Right atrium auricular region (tissue), 2 donors: ENCODE measurements around the gene GUCD1. TPM values are rescaled to one million over a fixed set of nuclear protein-coding genes. Genes with fewer than 3 reads are reported as not detected.

Experiments
- DNase-seq: peaks from one replicate; pipeline ENCODE4 v3.0.0-alpha.2; 2019; ENCODE audit warnings: low spot score
- H3K27ac ChIP-seq, 2 donors: fragments of 200-600 bp; sonication (generic); 1 replicate in 1 of 2; 2 replicates in 1 of 2; pipeline ENCODE4 v1.5.1; 2016 to 2019
- H3K27me3 ChIP-seq, 2 donors: fragments of 200-600 bp; sonication (generic); one replicate each; pipeline versions ENCODE4 v1.5.1 to v1.6.0; 2017 to 2019
- H3K36me3 ChIP-seq: fragments of 200-600 bp; sonication (generic); one replicate; pipeline ENCODE4 v1.5.1; 2016
- H3K4me1 ChIP-seq, 2 donors: fragments of 200-600 bp; sonication (generic); one replicate each; pipeline versions ENCODE4 v1.5.1 to v1.6.0; 2017 to 2019
- H3K4me3 ChIP-seq, 2 donors: fragments of 200-600 bp; sonication (generic); 1 replicate in 1 of 2; 2 replicates in 1 of 2; pipeline ENCODE4 v1.5.1; 2017 to 2019; ENCODE audit warnings: mild to moderate bottlenecking in 1 of 2, moderate library complexity in 1 of 2
- H3K9me3 ChIP-seq, 2 donors: fragments of 200-600 bp; sonication (generic); one replicate each; pipeline ENCODE4 v1.5.1; 2019
- total RNA-seq, 2 donors: library from RNA; depleted of rRNA; stranded (reverse); fragments of >200 nt; gene quantifications; one replicate each; pipeline ENCODE4 v1.1.0, GENCODE V29; 2016
- TF ChIP-seq, protein P1 (sequence below), 2 donors: fragments of 200-600 bp; sonication (generic); IDR thresholded peaks; one replicate each; pipeline ENCODE4 v1.5.1; 2019; ENCODE audit warnings: antibody characterized with exemption in 2 of 2

Gene GUCD1
- total RNA-seq, 2 donors from 2014 or later = 132 to 147 TPM

GRCh38 chr22:24506802-24507438, 48.0 kb downstream of the GUCD1 start:
- no peak overlapping the region for H3K4me3 ChIP-seq
- no peaks in the 10 kb centered on the region for H3K36me3 ChIP-seq
- no peaks in the 10 kb centered on the region for H3K9me3 ChIP-seq
- TF ChIP-seq, protein P1, sequence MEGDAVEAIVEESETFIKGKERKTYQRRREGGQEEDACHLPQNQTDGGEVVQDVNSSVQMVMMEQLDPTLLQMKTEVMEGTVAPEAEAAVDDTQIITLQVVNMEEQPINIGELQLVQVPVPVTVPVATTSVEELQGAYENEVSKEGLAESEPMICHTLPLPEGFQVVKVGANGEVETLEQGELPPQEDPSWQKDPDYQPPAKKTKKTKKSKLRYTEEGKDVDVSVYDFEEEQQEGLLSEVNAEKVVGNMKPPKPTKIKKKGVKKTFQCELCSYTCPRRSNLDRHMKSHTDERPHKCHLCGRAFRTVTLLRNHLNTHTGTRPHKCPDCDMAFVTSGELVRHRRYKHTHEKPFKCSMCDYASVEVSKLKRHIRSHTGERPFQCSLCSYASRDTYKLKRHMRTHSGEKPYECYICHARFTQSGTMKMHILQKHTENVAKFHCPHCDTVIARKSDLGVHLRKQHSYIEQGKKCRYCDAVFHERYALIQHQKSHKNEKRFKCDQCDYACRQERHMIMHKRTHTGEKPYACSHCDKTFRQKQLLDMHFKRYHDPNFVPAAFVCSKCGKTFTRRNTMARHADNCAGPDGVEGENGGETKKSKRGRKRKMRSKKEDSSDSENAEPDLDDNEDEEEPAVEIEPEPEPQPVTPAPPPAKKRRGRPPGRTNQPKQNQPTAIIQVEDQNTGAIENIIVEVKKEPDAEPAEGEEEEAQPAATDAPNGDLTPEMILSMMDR (IDR thresholded peaks at IDR 0.05) = no peak
- H3K27ac ChIP-seq = no peak overlapping the region
- peaks cover 0 to 34% of the 10 kb centered on the region in 2 donors for H3K4me1 ChIP-seq
- H3K27me3 ChIP-seq = no peaks in the 10 kb centered on the region
- no peak for DNase-seq

DNA sequence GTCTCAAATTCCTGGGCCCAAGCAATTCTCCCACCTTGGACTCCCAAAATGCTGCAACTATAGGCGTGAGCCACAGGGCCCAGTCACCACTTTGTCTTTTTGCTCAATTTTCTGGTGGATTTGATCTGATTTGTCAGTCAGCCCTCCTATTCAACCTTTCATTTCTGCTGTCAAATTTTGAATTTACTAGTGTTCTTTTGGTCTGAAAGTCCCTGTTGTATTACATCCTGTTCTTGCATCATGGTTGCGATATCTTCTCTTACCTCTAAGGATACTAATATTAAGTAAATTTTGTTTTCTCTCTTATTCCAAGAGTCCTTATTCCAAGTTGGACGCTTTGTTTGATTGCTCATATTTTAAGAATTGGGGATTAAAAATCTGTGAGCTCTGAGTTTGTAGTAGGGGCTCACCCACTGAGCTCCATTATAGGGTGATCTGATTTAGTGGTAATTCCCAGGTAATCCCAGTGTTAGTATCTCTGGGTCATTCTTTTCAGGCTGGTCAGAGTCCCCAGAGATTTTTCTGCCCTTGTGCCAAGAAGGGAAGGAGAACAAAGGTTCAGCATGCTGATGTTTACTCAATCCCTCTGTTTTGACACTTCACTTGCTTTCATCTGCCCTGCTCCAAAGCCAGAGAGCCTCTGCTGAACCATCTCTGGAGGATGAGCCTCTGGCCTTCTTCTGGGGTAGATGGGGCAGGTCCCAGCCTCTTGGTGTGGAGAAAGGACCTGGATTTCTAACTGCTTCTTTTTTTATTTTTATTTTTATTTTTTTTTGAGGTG, 49.8 kb downstream of the GUCD1 start:
- H3K4me3 ChIP-seq = no peak overlapping the region
- H3K9me3 ChIP-seq = no peaks in the 10 kb centered on the region
- H3K4me1 ChIP-seq = peaks cover 0 to 34% of the 10 kb centered on the region in 2 donors
- H3K27me3 ChIP-seq = no peaks in the 10 kb centered on the region
- DNase-seq = no peak
- H3K27ac ChIP-seq = no peak overlapping the region
- H3K36me3 ChIP-seq = no peaks in the 10 kb centered on the region
- TF ChIP-seq, protein P1 (IDR thresholded peaks at IDR 0.05) = no peak

DNA sequence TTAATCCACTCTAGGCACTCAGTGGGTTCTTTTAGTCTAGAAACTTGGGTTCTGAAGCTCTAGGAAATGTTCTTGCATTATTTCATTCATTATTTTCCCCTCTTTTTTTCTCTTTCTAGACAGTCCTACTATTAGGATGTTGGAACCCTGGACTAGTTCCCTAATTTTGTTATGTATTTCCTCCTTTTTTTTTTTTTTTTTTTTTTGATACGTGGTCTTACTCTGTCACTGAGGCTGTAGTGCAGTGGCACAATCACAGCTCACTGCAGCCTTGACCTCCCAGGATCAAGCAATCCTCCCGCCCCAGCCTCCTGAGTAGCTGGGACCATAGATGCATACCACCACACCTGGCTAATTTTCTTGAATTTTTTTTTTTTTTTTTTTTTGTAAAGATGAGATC, 50.4 kb downstream of the GUCD1 start:
- no peaks in the 10 kb centered on the region for H3K27me3 ChIP-seq
- no peaks in the 10 kb centered on the region for H3K36me3 ChIP-seq

GRCh38 chr22:24503843-24504338, 51.0 kb downstream of the GUCD1 start:
- Histone ChIP-seq H3K27me3 (no peaks in the 10 kb centered on the region), H3K9me3 (no peaks in the 10 kb centered on the region), H3K4me3 (no peak overlapping the region), H3K4me1 (peaks cover 0 to 43% of the 10 kb centered on the region in 2 donors), H3K27ac (no peak overlapping the region), H3K36me3 (no peaks in the 10 kb centered on the region)
- TF ChIP-seq, protein P1 (IDR thresholded peaks at IDR 0.05) = no peak
- no peak for DNase-seq

More for the DNA sequence above, 50.4 kb downstream of the GUCD1 start:
- Histone ChIP-seq H3K9me3 (no peaks in the 10 kb centered on the region), H3K4me3 (no peak overlapping the region), H3K4me1 (peaks cover 0 to 37% of the 10 kb centered on the region in 2 donors), H3K27ac (no peak overlapping the region)
- DNase-seq = no peak
- TF ChIP-seq, protein P1 (IDR thresholded peaks at IDR 0.05) = no peak

DNA sequence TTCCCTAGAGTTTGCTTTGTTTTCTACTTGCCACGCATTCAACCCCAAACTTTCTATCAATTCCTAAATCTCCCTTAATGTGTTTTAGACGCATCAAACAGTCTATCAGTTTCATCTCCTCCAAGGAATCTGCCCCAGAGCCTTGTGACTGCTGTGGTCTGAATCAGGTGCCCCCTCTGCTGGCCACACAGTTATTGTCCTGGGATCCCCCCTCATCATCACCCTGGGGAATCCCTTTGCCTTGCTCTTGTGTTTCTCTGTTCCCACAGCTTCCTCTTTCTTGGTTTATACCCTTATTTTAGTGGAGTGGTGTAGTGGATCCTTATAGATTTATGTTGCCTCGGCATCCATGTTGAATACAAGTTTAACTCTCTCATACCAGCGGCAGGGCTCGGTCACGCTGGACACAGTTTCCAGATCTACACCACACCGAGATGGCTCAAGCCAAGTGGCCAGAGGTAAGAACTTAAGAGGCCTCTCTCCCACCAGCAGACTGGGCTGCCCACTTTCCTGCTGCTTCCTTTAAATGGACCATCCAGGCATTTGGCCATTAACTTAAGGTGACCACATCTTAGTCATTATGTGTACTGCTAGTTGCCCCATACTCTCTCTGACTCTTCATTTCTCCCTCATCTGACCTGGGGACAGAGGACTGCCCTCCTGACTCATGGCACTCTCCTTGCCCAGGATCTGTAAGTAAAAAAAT, 51.6 kb downstream of the GUCD1 start:
- no peak overlapping the region for H3K27ac ChIP-seq
- H3K9me3 ChIP-seq = no peaks in the 10 kb centered on the region
- H3K4me1 ChIP-seq = peaks cover 0 to 46% of the 10 kb centered on the region in 2 donors
- DNase-seq = no peak
- TF ChIP-seq, protein P1 (IDR thresholded peaks at IDR 0.05) = peak; percentile 40 to 80
- no peaks in the 10 kb centered on the region for H3K36me3 ChIP-seq
- H3K4me3 ChIP-seq = no peak overlapping the region
- H3K27me3 ChIP-seq = no peaks in the 10 kb centered on the region
